Measurements from ENCODE around the gene SMIM11.
"Not testable (repeated sequence)": the region's sequence is repeated elsewhere in the genome, so short reads cannot be mapped to it uniquely, and the experiment has no call there.

SMIM11 gene

GRCh38 chr21:34406676-34407075, 31.4 kb downstream of the SMIM11 start:
- H3K4me1 ChIP-seq; DNase-seq; H3K27me3 ChIP-seq; H3K36me3 ChIP-seq; H3K4me3 ChIP-seq (ENCODE audit: low read depth, low read length); H3K9me3 ChIP-seq: not testable (repeated sequence)

GRCh38 chr21:34407294-34407693, 32.0 kb downstream of the SMIM11 start:
- not testable (repeated sequence) for H3K9me3 ChIP-seq; H3K4me3 ChIP-seq (ENCODE audit: low read depth, low read length); H3K27me3 ChIP-seq; DNase-seq; H3K36me3 ChIP-seq; H3K4me1 ChIP-seq

GRCh38 chr21:34417448-34418077, 42.3 kb downstream of the SMIM11 start:
- H3K9me3 ChIP-seq; H3K4me1 ChIP-seq; H3K4me3 ChIP-seq (ENCODE audit: low read depth, low read length); DNase-seq; H3K27me3 ChIP-seq; H3K36me3 ChIP-seq: not testable (repeated sequence)

- not testable (repeated sequence) for H3K9me3 ChIP-seq; H3K36me3 ChIP-seq; H3K4me3 ChIP-seq (ENCODE audit: low read depth, low read length); H3K4me1 ChIP-seq; DNase-seq; H3K27me3 ChIP-seq
Observed at GRCh38 chr21:34423805-34424204, 48.5 kb downstream of the SMIM11 start, which contains the start of gene SMIM34. Gene SMIM34 (minus strand): TSS chr21:34423951. CDS start chr21:34423839, 112 bp downstream.

GRCh38 chr21:34427339-34427738, 52.0 kb downstream of the SMIM11 start:
- not testable (repeated sequence) for DNase-seq; H3K27me3 ChIP-seq; H3K4me3 ChIP-seq (ENCODE audit: low read depth, low read length); H3K4me1 ChIP-seq; H3K36me3 ChIP-seq; H3K9me3 ChIP-seq

GRCh38 chr21:34428441-34428840, 53.1 kb downstream of the SMIM11 start:
- H3K4me1 ChIP-seq; H3K4me3 ChIP-seq (ENCODE audit: low read depth, low read length); H3K27me3 ChIP-seq; H3K36me3 ChIP-seq; DNase-seq; H3K9me3 ChIP-seq: not testable (repeated sequence)

GRCh38 chr21:34429710-34430109, 54.4 kb downstream of the SMIM11 start:
- not testable (repeated sequence) for H3K4me1 ChIP-seq; H3K9me3 ChIP-seq; H3K4me3 ChIP-seq (ENCODE audit: low read depth, low read length); H3K36me3 ChIP-seq; DNase-seq; H3K27me3 ChIP-seq
